OCI-M1 (cell line): Measurements from ENCODE around the gene FTCDNL1.

Experiments used
- DNase-seq: peaks from one replicate; lab custom pipeline; 2025; lab: John Stamatoyannopoulos, UW

FTCDNL1 gene

DNA sequence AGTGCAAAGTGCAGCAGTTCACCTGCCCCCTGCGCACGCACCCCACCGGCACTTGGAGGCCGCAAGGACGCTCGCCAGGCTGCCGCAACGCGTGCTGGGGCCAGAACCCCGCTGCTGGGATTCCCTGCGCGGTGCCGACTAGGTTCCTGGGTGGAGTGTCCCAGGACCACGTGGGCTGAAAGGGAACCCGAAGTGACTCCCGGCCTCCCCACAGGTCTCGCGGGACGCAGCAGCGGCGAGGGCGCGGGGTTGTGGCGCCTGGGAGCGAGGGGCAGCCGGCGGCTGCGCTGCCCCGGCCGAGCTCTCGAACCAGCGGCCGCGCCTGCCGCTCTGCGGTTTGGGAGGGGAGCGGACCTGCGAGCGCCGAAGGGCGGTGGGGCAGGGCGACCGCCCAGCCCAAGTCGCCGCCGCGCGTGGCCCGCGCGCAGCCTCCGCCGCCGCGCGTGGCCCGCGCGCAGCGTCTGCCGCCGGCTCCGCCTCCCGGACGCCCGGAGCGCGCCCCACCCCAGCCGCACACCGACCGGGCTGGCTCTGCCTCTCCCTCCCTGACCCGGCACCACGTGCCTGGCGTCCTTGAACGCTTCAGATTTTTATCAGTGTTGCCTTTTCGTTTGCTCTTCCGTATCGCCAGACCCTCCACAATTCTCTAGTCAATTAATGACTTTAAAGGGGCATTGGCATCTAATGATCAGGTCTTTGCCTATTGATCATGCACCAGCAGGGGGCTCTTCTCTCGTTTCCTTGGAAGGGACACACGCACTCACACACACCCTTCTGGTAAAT, at the start of gene FTCDNL1:
TSS of gene FTCDNL1 (minus strand) at position 475 of the 783 bp plus-strand sequence. CDS start 2,230 bp downstream, outside the sequence.
- DNase-seq, result peak; percentile 80

DNA sequence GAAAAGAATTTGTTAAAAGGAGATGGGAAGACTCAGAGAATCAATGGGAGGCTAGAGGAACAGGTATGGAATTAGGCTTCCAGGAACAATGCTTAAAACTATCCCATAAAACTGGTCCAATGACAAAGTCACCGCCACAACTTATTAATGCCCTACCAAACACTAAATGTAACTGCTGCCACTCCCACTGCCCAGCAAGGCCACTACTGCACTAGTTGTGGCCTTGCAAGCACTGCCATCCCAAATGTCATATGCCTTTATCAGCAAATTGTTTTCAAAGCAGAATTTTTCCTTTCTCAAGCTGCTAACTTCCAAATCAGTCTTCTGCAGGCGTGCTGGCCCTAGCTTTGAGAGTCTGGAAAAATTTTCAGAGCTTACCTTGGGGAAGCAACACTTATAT, 45.6 kb upstream of the FTCDNL1 start:
- no peak for DNase-seq

DNA sequence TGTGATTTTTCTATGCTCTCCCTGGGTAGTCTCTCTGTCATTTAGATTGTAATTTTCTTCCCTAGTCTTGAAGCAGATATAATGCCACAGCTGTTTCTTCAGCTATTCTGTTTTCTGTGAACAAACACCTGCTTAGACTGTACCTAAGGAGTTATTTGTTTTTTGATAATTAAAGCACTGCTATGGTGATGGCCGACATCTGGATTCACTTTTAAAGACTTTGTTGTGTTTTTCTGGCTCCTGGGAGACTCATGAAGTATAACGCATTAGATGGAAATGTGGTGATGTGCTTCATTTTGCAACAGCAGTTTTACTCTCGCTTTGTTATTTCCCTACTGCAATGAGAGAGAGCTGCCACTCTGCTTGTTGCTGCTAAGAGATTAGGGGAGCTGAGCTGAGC, 44.4 kb upstream of the FTCDNL1 start:
- no peak for DNase-seq

DNA sequence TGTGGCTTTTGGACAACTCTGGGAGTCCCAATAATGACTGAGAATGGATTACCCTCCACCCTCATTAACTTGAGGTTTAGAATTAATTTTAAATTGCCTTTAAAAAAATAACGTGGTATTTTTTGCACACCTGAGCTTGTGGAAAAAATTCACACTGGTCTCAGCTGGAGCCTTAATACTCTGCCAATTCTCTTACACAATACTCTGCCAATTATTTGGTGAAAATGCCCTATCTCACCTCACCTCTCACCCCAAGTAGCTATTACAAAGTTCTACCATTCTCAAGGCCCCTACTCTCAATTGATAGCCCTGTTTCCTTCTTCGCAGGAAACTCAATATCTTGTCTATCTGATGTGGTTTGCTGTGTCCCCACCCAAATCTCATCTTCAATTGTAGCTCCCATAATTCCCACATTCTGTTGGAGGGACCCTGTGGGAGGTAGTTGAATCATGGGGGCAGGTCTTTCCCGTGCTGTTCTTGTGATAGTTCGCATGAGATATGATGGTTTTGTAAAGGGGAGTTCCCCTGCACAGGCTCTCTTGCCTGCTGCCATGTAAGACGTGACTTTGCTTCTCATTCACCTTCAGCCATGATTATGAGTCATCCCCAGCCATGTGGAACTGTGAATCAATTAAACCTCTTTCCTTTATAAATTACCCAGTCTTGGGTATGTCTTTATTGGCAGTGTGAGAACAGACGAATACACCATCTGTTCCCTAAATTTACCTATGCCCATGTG, 32.7 kb upstream of the FTCDNL1 start:
- DNase-seq, result no peak

DNA sequence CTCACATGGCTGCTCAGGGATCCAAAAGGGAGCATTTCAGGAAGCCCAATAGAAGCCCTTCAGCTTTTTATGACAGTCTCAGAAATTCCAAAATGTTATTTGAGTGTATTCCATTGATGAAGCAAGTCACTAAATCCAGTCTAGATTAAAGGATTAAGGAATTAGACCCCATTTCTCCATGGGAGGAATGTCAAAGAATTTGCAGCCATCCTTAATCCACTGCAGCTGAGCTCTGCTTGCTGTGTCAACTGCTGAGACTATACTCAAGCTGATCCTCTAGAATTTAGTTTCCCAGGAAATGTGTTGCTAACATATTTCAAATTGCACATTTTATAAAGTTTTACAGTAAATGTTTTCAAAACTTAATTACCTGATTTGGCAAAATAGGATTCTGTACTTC, 31.7 kb upstream of the FTCDNL1 start:
- DNase-seq, result no peak

DNA sequence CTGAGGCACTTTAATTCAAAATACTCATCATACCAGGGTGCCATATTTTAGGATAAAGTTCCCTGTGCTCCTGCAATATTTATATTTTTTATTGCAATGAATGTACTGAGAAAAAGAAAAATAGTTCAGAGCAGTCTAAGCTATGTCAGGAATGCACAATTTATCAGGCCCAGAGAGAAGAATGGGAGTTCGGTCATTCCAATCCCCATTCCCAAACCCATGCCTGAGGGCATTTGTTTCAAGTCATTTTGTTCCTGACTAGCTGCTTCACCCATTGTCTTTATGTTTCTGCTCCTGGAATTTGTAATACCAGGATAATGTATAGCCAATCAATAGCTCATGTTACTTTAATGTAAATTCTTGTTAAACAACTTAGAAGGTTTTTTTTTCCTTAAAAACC, 24.4 kb upstream of the FTCDNL1 start:
- no peak for DNase-seq

DNA sequence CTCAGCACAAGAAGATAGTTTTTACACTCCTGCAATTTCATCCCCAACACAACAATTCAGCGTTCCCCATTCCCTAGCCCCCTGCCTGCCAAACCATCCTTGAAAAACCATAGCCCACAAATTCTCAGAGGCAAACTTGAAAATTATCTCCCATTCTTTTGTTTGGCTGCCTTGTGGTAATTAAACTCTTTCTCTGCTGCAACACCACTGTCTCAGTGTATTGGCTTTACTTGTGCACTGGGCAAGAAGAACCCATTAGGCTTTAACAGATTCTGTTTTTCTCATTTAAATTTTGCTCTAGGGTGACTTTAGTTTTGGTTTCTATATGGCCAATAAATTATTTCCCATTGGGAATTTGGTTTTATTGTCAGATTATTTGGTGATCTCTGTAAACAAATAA, 23.2 kb upstream of the FTCDNL1 start:
- DNase-seq, result no peak

DNA sequence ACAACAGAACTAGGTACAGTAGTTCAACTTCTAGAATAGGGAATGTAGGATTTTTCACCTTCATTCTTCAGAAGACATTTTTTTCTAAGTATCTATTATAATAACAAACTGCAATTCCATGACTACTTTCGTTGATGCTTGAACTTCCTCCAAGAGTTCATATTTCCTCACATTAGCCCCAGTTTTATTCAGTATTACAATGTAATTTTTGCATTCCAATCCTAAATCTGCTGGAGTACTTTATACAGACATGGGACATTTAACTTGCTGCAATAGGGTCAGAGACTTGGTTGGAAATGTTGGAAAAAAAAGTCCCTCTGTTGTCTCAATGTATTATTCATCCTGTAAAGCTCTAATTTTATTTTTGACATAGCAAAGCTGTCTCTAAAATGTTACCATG, 19.6 kb upstream of the FTCDNL1 start:
- DNase-seq, result no peak

DNA sequence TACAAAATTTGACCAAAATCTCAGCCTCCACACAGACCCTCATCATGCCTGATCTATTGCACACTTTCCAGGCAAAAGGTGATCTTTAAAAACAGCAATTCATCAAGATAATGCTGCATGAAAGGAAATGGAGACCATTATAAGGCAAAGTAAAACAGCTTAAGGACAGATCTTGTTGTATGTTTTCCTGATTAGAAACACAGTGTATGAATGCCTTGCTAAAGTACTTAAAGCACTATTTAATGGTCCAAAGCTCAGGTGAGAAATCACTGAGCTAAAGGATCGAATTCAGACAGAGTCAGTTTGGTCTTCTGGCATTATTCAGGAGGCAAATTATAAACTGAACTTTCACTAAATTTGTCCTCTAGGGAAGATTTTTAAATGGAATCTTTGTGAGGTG, 18.7 kb upstream of the FTCDNL1 start:
- no peak for DNase-seq

DNA sequence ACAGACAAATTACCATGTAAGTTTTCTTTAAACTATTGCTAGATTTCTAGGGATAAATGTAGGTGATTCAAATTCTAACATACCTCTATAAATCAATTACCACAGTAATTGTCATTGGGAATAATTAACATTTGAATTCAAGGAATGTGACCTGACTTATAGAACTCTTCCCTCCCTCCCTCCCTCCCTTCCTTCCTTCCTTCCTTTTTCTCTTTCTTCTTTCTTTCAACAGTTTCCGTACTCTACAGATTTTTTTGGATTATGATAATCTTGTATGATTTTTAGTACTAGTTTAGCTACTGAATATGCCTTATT, 18.2 kb upstream of the FTCDNL1 start:
- DNase-seq, result no peak

DNA sequence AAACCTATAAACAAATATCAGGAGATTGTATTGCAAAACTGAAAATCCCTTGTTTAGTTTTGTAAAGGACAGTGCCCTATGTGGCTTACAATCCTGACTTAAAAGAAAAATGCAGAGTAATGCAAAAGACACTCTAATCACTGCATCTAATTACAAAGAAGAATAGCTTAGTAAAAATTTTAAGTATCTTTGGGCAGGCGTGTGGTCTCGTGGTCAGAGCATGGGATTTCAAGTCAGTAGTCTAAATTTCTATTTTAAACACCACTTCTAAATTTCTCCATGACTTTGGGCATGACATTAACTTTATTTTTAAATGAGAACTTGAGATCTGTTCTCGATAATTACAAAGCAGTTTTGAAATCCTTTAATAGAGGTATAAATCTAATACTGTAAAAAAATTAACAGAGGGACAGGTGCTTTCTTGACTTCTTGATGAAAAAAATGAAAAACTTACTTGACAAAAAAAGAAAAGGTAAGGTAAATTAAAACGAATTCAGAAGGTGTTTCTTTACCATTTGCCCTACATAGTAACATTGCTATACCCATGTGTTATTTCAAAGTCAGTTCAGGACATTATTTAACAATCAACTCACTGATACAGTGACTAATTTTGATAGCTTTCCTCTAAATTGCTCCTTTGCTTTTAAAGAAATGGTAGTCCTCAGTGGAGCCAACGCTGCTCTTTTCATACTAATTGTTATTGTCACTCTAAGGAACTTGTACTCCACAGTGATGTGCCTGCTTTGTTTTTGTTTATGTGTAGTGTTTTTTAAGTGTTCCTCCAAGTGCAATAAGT, 17.6 kb upstream of the FTCDNL1 start:
- no peak for DNase-seq

DNA sequence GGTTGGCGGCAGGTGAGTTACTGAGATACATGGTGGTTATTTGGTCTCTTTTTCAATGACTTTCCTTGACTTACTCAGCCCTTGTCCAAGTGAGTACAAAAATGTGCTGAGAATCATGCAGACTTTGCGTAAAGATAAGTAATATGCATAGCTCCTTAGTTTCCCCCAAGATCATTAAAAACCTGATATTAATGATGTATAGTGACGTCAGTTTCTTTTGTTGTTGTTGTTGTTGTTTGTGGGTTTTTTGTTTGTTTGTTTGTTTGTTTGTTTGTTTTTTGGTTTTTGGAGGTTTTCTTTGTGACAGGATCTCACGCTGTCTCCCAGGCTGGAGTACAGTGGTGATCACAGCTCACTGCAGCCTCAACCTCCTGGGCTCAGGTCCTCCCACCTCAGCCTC, 14.9 kb upstream of the FTCDNL1 start:
- no peak for DNase-seq

DNA sequence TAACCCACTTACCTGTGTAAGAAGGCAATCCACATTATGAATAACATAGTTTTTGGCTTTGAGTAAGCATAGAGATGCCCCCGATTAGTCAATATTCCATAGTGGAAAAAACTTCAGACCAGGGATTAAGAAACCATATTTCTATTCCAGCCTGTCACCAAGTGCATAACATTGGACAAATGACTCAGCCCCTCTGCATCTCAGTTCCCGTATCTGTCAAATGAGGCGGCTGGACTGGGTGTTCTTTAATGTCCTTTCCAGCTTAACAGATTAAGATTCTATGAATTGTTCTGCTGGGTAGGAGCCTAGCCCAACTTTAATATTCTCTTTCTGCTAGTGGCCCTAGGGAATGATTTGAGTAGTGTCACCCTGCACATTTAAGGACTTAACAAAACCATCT, 11.8 kb upstream of the FTCDNL1 start:
- DNase-seq, result peak; percentile 47

DNA sequence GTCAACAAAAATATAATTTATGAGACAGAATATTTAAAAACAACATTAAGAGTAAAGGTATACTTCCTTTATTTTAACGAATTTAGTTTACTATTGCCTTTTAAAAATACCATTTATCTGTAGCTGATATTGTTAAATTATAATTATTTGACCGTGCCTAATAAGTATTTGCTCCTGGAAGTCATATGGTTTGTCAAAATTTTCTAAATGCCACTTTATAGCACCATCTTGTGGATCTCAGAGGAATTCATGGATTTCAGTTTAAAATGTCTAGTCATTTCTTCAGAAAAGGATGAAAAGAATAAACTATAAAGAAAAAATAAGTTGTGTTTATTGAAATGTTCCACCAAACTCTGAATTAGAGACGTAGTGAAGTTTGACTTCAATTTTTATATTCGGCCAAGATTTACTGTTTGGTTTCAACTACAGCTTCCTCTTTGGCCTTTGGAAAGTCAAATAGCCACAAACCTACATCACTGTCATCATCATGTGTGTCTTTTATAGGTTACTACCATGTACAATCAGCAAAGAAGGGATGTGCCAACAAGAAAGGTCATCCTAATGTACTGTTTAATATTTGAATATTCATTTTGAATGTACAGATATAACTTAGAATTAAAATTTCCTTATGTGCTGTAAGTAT, 10.3 kb upstream of the FTCDNL1 start:
- DNase-seq, result peak; percentile 62

DNA sequence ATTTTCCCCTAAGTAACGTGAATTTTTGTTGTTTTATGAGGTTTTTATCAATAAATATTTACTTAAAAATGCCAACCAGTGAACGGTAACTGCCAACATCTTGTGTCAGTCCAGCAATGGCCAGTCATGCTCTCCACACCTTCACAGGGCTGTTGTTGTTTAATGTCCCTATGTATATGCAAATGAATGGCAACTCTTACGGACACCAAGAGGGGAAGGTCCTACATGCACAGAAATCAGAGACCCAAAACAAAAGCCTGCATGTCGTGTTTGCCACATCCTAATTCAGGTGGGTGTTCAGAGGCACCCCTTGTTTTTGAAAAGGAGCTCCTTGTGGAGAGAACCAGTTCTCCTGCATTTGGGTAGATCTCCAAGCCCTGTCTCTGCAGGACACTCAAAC, 4.8 kb upstream of the FTCDNL1 start:
- no peak for DNase-seq

DNA sequence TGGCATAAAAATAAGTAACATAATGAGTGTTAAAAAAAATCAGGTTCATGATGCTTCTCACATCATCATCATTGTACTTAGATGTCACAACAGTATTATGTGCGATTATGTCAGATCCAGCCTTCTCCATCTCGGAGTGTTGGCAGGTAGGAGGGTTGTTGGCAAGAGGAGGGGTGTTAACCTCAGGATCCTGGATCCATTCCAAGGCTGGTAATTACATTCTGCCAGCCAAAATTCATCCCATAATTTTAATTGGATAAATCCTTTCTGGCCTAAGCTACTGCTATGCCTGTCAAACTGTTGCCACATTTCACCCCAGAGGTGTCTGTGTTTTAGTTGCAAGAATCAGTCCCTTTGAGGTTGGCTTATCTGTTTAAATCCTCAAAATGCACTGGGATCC, 891 bp upstream of the FTCDNL1 start:
- DNase-seq, result no peak

DNA sequence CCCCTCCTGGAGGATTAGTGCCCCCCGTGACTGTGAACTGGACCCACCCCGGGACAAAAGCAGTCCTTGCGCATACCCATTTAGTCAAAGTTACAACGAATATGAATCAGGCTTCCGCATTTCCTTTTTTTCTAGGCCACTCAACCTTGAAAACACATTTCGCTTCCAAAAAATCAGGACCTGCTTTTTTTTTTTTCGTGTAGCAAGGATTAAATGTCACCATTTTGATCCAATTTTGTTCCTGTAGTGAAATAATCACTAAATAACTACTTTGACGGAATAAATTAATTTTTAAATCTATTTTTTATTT, 464 bp upstream of the FTCDNL1 start:
- DNase-seq, result no peak

DNA sequence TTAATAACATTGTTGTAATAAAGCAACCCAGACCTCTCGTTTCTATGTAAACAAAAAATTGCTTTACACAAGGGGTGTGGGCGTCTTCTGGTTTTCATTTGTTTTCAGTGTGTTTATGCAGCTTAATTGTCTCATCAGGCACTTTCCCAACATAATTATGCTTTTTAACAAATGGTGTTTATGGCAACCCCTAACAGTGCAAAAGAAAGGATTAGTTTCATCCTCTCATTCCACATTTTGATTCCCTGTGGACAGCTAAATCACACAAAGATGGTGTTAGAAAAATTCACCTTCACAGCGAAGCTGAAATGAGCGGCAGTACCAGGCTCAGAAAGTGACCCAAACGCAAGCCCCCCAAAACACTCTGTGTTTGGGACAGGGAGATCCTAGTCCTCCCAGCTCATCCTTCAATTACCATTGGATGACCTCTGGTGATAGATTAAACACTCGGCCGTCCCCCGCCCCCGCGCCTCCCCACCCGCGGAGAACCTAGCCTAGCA, 724 bp downstream of the FTCDNL1 start:
- DNase-seq, result no peak

DNA sequence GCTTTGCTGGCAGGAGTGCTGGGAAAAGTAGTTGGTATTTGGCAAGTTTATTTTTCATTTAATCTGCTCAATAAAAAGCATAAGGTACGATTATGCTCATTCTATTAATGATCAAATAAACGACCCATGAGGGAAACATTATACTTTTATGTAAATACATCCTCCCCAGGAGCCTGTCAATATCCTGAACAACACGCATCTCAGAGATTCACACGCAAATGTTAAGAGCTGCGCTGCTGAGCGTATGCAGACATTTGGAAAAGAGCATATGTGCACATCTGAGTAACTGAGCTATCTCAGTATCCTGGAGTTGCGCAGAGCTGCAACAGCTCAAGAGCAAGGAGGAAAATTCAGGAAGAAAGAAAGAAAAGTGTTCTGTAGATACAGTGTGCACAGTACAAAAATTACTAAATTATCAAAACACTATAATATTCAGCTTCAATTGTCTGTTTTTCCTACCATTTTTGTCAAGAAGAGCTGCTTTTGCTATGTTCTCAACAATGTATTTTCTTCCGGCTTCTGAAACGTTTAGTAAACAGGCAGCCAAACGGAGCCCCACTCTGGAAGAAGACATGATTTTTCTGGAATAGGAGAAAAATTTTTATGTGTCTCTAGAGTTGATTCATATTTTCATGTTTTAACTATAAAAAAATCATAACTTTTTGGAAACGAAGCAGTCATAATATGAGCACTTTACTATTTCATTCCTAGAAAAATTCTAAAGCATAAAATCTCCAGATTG, 2.4 kb downstream of the FTCDNL1 start:
- no peak for DNase-seq

DNA sequence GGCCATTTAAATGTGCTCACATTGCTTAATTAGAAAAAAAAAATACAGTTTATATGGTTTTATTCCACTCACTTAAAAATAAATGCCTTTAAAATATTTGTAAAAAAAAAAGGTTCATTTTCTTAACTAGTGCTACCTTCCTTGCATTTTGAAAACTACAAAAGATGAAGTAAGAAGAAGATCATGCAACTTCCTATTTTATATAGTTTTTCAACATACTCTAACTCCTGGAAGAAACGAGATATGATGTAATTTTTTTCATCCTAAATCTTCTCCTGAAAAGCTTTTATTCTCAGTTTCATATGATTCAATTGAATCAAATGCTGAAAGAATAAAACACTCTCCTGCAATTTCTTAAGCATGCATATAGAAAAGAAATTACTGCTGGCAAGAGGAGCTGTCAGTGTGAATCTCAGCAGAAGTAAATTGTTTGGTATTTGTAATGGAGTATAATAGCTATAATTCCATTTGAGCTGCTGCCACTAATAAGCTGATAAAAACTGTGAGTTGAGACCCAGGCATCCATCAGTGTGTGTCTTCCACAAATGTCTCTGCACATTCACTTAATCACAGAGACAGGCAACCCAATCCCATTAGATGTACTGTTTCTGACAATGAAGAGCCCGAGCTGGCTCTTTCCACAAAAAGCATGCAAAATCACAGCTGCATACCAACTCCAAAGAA, 3.7 kb downstream of the FTCDNL1 start:
- no peak for DNase-seq
